WERI-Rb-1 (cell line): ENCODE measurements around the gene ZBTB42.

Experiments used
- DNase-seq: peaks from one replicate; pipeline ENCODE4 v3.0.0-alpha.2; 2020
- H3K27ac ChIP-seq: fragments of 250-450 bp; sonication (Bioruptor Pico); 2 replicates; pipeline ENCODE4 v1.5.1; 2020; ENCODE audit warnings: mild to moderate bottlenecking, moderate library complexity
- H3K27me3 ChIP-seq: fragments of 250-450 bp; sonication (Bioruptor Pico); 2 replicates; pipeline ENCODE4 v1.5.1; 2021; ENCODE audit warnings: mild to moderate bottlenecking, low read depth, moderate library complexity; ENCODE audit not compliant: insufficient read depth, severe bottlenecking
- H3K36me3 ChIP-seq: fragments of 250-450 bp; sonication (Bioruptor Pico); 2 replicates; pipeline ENCODE4 v1.5.1; 2020; ENCODE audit warnings: mild to moderate bottlenecking, moderate library complexity
- H3K4me3 ChIP-seq: 2 replicates; pipeline ENCODE4 v1.5.1; 2011; ENCODE audit warnings: low read depth, mild to moderate bottlenecking, control low read depth, low read length
- H3K9me3 ChIP-seq: fragments of 250-450 bp; sonication (Bioruptor Pico); 2 replicates; pipeline ENCODE4 v1.5.1; 2021; ENCODE audit warnings: mild to moderate bottlenecking, moderate library complexity; ENCODE audit not compliant: severe bottlenecking
- TF ChIP-seq, protein P1 (sequence below): IDR thresholded peaks from 2 replicates; pipeline ENCODE4 v1.5.1; 2011; ENCODE audit warnings: low read depth, mild to moderate bottlenecking, control low read depth, inconsistent platforms, low read length

The ZBTB42 gene

DNA sequence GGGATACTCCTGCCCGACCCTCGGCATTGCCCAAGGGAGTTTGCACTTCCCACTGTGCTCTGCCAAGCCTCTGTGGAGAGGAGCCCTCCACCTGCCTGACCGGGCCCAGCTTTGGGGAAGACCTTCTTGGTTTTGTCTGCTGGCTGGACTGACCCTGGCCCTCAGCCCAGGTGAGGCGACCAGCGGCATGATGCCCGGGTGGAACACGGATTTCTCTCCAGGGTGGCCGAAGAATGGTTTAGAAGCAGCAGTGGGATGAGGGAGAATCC is 15.6 kb downstream of the ZBTB42 start:
- peak overlapping the region; percentile 94 for H3K27ac ChIP-seq
- H3K36me3 ChIP-seq = peaks cover 14% of the 10 kb centered on the region
- H3K9me3 ChIP-seq = peaks cover 4% of the 10 kb centered on the region
- H3K27me3 ChIP-seq = no peaks in the 10 kb centered on the region
- TF ChIP-seq, protein P1, sequence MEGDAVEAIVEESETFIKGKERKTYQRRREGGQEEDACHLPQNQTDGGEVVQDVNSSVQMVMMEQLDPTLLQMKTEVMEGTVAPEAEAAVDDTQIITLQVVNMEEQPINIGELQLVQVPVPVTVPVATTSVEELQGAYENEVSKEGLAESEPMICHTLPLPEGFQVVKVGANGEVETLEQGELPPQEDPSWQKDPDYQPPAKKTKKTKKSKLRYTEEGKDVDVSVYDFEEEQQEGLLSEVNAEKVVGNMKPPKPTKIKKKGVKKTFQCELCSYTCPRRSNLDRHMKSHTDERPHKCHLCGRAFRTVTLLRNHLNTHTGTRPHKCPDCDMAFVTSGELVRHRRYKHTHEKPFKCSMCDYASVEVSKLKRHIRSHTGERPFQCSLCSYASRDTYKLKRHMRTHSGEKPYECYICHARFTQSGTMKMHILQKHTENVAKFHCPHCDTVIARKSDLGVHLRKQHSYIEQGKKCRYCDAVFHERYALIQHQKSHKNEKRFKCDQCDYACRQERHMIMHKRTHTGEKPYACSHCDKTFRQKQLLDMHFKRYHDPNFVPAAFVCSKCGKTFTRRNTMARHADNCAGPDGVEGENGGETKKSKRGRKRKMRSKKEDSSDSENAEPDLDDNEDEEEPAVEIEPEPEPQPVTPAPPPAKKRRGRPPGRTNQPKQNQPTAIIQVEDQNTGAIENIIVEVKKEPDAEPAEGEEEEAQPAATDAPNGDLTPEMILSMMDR = no peak
- DNase-seq = no peak
- peak overlapping the region; percentile 66 for H3K4me3 ChIP-seq

DNA sequence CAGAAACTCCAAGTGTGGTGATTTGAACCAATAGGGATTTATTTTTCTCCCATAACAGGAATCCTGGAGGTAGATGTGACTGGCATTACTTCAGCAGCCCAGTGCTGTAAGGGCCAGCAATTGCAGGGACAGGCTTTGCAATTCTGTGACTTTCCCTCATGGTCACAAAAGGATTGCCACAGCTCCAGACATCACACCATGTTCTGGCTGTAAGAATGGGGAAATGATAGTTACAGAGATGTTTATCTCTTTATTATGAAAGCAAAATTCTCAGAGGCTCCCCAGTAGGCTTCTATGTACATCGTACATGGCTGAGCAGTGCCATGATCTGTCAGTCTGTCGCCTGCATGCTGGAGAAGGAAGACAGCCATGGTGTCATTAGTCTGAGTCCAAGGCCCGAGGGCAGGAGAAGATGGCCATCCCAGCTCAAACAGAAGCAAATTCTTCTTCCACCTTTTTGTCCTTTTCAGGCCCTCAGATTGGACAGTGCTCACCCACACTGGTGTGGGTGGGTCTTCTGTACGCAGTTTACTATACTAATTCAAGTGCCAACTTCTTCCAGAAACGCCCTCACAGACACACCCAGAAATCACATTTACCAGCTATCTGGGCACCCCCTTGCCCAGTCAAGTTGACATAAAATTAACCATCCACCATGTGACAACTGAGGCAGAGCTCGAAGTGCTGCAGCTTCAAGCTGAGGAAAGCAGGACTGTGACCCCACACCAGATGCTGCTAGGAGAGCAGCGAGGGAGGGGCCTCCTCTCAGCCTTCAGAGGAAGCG is 17.2 kb downstream of the ZBTB42 start:
- Histone ChIP-seq H3K27me3 (no peaks in the 10 kb centered on the region), H3K36me3 (peaks cover 14% of the 10 kb centered on the region), H3K4me3 (no peak overlapping the region), H3K9me3 (peaks cover 4% of the 10 kb centered on the region), H3K27ac (no peak overlapping the region)
- no peak for DNase-seq
- TF ChIP-seq, protein P1 = no peak

DNA sequence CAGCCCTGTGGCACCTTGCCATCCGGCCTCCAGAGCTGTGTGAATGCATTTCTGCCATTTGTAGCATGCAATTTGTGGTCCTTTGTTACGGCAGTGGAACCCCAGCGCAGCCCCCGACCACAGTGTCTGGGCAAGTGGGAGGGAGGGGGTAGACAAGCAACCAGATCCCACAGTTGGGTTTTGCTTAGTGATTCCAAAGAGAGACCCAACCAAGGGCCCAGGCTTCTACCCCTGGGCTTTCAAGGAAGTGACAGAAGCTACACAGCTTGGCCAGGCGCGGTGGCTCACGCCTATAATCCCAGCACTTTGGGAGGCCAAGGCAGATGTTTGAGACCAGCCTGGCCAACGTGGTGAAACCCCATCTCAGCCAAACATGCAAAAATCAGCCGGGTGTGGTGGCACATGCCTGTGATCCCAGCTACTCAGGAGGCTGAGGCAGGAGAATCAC is 17.8 kb downstream of the ZBTB42 start:
- no peak for DNase-seq
- Histone ChIP-seq H3K36me3 (peaks cover 13% of the 10 kb centered on the region), H3K4me3 (no peak overlapping the region), H3K27me3 (no peaks in the 10 kb centered on the region), H3K9me3 (peaks cover 4% of the 10 kb centered on the region), H3K27ac (no peak overlapping the region)
- TF ChIP-seq, protein P1 = no peak

DNA sequence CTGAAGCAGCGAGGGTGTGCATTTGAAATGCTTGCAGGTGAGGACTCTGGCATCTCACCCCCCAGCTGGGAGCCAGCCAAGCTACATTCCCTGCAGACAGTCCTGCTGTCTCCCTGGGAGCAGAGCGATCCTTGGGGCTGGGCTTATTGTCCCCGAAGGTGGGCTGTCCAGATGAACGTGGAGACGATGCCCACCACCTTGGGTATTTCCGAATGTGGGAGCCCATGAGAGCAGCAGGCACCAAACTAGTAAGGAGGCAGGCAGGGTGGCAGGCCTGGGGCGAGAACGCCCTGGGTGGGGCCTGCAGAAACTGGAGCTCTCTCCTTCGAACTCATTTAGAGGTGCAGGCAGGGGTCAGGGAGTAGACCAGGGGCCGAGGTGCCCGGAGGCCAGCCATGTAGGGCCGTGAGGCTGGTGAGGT is 18.5 kb downstream of the ZBTB42 start:
- H3K36me3 ChIP-seq = peaks cover 11% of the 10 kb centered on the region
- no peak overlapping the region for H3K27ac ChIP-seq
- TF ChIP-seq, protein P1 = no peak
- H3K4me3 ChIP-seq = no peak overlapping the region
- no peaks in the 10 kb centered on the region for H3K27me3 ChIP-seq
- DNase-seq = no peak
- H3K9me3 ChIP-seq = peaks cover 4% of the 10 kb centered on the region

DNA sequence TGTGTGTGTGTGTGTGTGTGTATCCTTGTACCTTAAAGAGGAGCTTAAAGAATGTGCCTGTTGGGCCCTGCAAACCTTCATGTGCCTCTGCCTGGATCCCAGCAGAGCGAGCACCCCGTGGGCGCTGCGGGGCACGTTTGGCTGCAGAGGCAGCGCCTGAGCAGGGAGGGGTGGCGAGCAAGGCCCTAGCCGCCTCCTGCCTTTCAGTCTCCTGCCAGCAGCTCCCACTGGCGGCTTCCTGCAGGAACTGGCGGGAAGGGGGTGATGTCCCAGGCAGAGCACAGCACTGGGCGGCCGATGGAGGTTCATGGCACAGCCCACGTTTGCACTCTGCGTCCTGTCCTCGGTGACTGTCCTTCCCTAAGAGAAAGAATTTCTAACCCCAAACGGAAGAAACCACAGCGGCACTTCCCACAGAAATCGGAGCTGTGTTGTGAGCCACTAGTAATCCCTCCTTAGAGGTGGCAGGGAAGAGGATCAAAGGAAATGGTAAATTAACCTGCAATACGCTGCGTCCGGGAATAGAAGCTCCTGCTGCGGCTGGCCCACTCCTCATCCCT is 19.8 kb downstream of the ZBTB42 start:
- TF ChIP-seq, protein P1 = peak; percentile 88
- H3K36me3 ChIP-seq = peaks cover 7% of the 10 kb centered on the region
- no peaks in the 10 kb centered on the region for H3K27me3 ChIP-seq
- peak; percentile 92 for DNase-seq
- H3K9me3 ChIP-seq = peaks cover 4% of the 10 kb centered on the region
- peak overlapping the region; percentile 62 for H3K27ac ChIP-seq
- H3K4me3 ChIP-seq = no peak overlapping the region
